Bronchial epithelial cell (primary cell): Measurements from ENCODE around the gene CABLES2. TPM values are rescaled to one million over a fixed set of nuclear protein-coding genes. Genes with fewer than 3 reads are reported as not detected.

Experiments used
- DNase-seq: peaks from one replicate; pipeline ENCODE4 v3.0.0-alpha.2; 2010; ENCODE audit warnings: low read depth
- FAIRE-seq: peaks from 2 replicates; lab custom pipeline; 2011; peaks lifted over from hg19 to GRCh38; lab: Jason Lieb, UNC
- H3K27me3 ChIP-seq: 2 replicates; pipeline ENCODE4 v1.5.1; 2011; ENCODE audit warnings: low read length; ENCODE audit not compliant: control insufficient read depth, insufficient read depth
- H3K36me3 ChIP-seq: 2 replicates; pipeline ENCODE4 v1.5.1; 2011; ENCODE audit warnings: low read length; ENCODE audit not compliant: control insufficient read depth, insufficient read depth
- H3K4me3 ChIP-seq: 2 replicates; pipeline ENCODE4 v1.5.1; 2011; ENCODE audit warnings: mild to moderate bottlenecking, low read depth, low read length, control low read depth
- total RNA-seq: library from RNA; depleted of rRNA; stranded (reverse); fragments of >200 nt; gene quantifications from 2 replicates; pipeline ENCODE4 v1.2.1, GENCODE V29; 2014
- TF ChIP-seq, protein P1 (sequence below): IDR thresholded peaks from 2 replicates; pipeline ENCODE4 v1.5.1; 2011; ENCODE audit warnings: mild to moderate bottlenecking, moderate library complexity, low read length, control low read depth, inconsistent platforms; ENCODE audit not compliant: insufficient read depth, severe bottlenecking

CABLES2 gene
- total RNA-seq, 1 donor from 2014 or later: 1.3 TPM

DNA sequence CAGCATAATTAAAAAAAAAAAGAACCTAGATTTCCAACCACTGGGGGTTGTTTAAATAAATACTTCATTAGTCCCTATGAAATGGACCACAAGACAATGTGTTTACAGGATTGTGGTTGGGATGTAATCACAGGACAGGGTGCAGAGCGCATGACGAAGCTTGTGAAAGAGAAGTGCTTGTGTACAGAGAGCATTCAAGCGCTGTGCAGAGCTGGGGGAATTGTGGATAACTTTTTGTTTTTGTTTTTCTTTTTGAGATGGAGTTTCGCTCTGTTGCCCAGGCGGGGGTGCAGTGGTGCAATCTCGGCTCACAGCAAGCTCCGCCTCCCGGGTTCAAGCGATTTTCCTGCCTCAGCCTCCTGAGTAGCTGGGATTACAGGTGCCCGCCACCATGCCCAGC, 62.3 kb downstream of the CABLES2 start:
- Histone ChIP-seq H3K4me3 (no peak overlapping the region), H3K36me3 (peaks cover 34% of the 10 kb centered on the region), H3K27me3 (no peaks in the 10 kb centered on the region)
- DNase-seq: no peak
- no peak for FAIRE-seq
- TF ChIP-seq, protein P1, sequence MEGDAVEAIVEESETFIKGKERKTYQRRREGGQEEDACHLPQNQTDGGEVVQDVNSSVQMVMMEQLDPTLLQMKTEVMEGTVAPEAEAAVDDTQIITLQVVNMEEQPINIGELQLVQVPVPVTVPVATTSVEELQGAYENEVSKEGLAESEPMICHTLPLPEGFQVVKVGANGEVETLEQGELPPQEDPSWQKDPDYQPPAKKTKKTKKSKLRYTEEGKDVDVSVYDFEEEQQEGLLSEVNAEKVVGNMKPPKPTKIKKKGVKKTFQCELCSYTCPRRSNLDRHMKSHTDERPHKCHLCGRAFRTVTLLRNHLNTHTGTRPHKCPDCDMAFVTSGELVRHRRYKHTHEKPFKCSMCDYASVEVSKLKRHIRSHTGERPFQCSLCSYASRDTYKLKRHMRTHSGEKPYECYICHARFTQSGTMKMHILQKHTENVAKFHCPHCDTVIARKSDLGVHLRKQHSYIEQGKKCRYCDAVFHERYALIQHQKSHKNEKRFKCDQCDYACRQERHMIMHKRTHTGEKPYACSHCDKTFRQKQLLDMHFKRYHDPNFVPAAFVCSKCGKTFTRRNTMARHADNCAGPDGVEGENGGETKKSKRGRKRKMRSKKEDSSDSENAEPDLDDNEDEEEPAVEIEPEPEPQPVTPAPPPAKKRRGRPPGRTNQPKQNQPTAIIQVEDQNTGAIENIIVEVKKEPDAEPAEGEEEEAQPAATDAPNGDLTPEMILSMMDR: no peak

DNA sequence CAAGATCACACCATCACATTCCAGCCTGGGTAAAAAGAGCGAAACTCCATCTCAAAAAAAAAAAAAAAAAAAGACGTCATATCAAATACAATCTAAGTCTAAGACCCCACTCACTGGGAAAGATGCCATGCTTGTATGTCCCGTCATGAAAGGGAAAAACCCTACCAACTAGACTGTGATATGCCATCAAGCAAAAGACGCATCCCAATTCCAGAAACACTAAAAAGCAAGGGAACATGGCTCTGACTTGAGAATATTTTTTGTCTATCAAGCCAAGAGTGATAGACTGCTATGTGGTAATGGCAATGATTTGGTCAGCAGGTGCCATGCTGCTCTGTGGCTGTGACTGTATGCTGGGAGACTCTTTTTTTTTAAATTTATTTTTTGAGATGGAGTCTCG, 63.0 kb downstream of the CABLES2 start:
- Histone ChIP-seq H3K4me3 (no peak overlapping the region), H3K36me3 (peaks cover 36% of the 10 kb centered on the region), H3K27me3 (no peaks in the 10 kb centered on the region)
- FAIRE-seq (no peak), DNase-seq (no peak)
- TF ChIP-seq, protein P1: no peak

DNA sequence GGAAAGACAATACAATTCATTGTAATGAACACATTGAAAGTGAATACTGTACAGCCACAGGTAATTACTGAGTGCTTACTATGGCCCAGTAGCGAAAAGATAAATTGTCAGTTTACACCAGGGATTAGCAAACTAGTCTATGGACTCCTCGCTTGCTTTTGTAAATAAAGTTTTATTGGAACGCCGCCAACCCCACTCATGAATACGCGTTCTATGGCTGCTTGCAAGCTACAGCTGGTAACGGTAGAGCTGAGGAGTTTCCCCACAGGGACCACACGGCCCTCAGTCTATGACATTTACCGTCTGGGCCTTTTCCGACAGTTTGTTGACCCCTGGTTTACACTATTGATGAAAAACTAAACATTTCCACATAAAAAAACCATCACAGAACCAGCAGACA, 64.2 kb downstream of the CABLES2 start:
- TF ChIP-seq, protein P1: no peak
- H3K27me3 ChIP-seq: no peaks in the 10 kb centered on the region
- DNase-seq (no peak), FAIRE-seq (no peak)
- H3K36me3 ChIP-seq: peaks cover 41% of the 10 kb centered on the region
- H3K4me3 ChIP-seq: no peak overlapping the region

DNA sequence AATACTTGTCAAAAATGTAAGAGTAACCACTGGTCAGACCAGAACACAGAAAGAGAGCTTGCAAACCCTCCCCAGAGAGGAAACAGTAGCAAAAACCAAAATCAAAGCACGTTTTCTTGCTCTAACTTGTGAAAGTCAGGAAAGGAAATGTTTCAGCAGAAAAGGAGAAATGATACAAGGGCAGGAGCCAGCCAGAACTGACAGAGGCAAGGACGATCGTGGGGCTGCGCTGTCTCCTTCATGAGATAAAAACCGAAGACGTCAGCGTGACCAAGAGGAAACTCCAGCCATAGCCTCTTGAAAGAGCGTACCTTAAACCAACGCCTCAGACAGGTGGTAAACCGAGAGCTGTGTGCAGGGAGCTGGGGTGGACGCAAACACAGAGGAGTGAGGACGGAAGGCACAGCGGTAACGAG, 67.4 kb downstream of the CABLES2 start:
- Histone ChIP-seq H3K27me3 (no peaks in the 10 kb centered on the region), H3K36me3 (peaks cover 36% of the 10 kb centered on the region), H3K4me3 (no peak overlapping the region)
- FAIRE-seq (no peak), DNase-seq (peak; percentile 38)
- TF ChIP-seq, protein P1: no peak

Other genes with a start within 250 kb of the CABLES2 start
- 22.5 and 24.0 TPM in 2 replicates for gene MTG2, start 224.3 kb downstream of the CABLES2 start, total RNA-seq
- not detected in 2 replicates for gene HRH3, start 187.0 kb downstream of the CABLES2 start, total RNA-seq
- gene OSBPL2, start 168.8 kb downstream of the CABLES2 start, total RNA-seq: 49.8 and 70.4 TPM in 2 replicates
- 139 and 145 TPM in 2 replicates for gene ADRM1, start 104.3 kb downstream of the CABLES2 start, total RNA-seq
- 61.6 and 99.5 TPM in 2 replicates for gene LAMA5, start 40.0 kb downstream of the CABLES2 start, total RNA-seq
- gene RPS21, start 20.2 kb downstream of the CABLES2 start, total RNA-seq: 1,471 and 1,737 TPM in 2 replicates
- gene RBBP8NL, start 20.3 kb upstream of the CABLES2 start, total RNA-seq: under 0.01 and 1.0 TPM in 2 replicates
- gene GATA5, start 68.7 kb upstream of the CABLES2 start, total RNA-seq: not detected in 2 replicates
- gene SLCO4A1, start 235.2 kb upstream of the CABLES2 start, total RNA-seq: 1.6 and 4.7 TPM in 2 replicates